Activated CD8-positive, alpha-beta T cell treated with anti-CD3 and anti-CD28 coated beads for 36 hours (primary cell): Measurements from ENCODE around the gene ZNF763. TPM values are rescaled to one million over a fixed set of nuclear protein-coding genes. Genes with fewer than 3 reads are reported as not detected.
A peak's percentile ranks its signal among the peaks of the same experiment; 100 is the strongest.
"Not testable (repeated sequence)": the region's sequence is repeated elsewhere in the genome, so short reads cannot be mapped to it uniquely, and the experiment has no call there.

Source experiments
- ATAC-seq: fragments of 200-7000 bp; cut with Tn5 transposase; one replicate; pipeline ENCODE4 v1.10.0; 2021; ENCODE audit warnings: mild to moderate bottlenecking, moderate library complexity
- CTCF ChIA-PET: fragments of 350-600 bp; sonication (Branson Sonifier 250); formaldehyde crosslinking; loops from one replicate; lab custom pipeline; 2021; ENCODE audit warnings: antibody characterized with exemption; lab: Charles Lee
- POLR2A ChIA-PET: fragments of 350-600 bp; sonication (Branson Sonifier 250); formaldehyde crosslinking; loops from one replicate; lab custom pipeline; 2021; ENCODE audit warnings: antibody characterized with exemption; lab: Charles Lee
- DNase-seq: peaks from one replicate; pipeline ENCODE4 v3.0.0-alpha.2; 2020
- H3K27ac Mint-ChIP-seq: one replicate; pipeline ENCODE4 v1.8.0; 2021; ENCODE audit warnings: mild to moderate bottlenecking, mixed read lengths
- H3K27me3 Mint-ChIP-seq: one replicate; pipeline ENCODE4 v1.8.0; 2021; ENCODE audit warnings: mixed read lengths
- H3K36me3 Mint-ChIP-seq: one replicate; pipeline ENCODE4 v1.8.0; 2021; ENCODE audit warnings: low read depth, mixed read lengths
- H3K4me1 Mint-ChIP-seq: one replicate; pipeline ENCODE4 v1.8.0; 2021; ENCODE audit warnings: low read depth, mixed read lengths
- H3K4me3 Mint-ChIP-seq: one replicate; pipeline ENCODE4 v1.8.0; 2021; ENCODE audit warnings: mild to moderate bottlenecking, moderate library complexity, mixed read lengths
- H3K9me3 Mint-ChIP-seq: one replicate; pipeline ENCODE4 v1.8.0; 2021; ENCODE audit warnings: mixed read lengths
- intact Hi-C: fragments of 100-400 bp; cut with micrococcal nuclease; formaldehyde crosslinking; loops from one replicate; pipeline ENCODE4 v1.10.0; 2022
- total RNA-seq, 2 experiments: library from RNA; stranded (reverse); gene quantifications; one replicate each; pipeline ENCODE4 v1.2.3, GENCODE V29; 2021
- TF ChIP-seq, protein P1 (sequence below): fragments of 200-600 bp; IDR thresholded peaks from one replicate; pipeline ENCODE4 v1.8.0; 2022; ENCODE audit warnings: antibody characterized with exemption, mild to moderate bottlenecking

ZNF763 gene
- total RNA-seq, 2 experiments from 2014 or later = 0.83 to 1.7 TPM

DNA sequence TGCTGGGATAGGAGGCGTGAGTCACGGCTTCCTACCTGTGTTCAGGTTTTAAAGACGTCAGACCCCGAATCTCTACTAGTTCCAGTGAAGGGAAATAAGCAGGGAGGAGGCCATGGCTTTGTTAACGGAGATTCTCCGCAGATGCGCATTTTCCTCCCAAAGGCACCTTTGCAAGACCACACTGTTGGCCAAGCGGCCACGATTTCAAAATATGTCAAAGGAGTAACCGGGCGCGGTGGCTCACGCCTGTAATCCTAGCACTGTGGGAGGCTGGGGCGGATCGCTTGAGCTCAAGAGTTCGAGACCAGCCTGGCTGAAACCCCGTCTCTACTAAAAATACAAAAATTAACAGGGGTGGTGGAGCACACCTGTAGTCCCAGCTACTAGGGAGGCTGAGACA lies 21.9 kb downstream of the ZNF763 start:
- no peaks in the 10 kb centered on the region for H3K27me3 Mint-ChIP-seq
- peaks cover 24% of the 10 kb centered on the region for H3K4me1 Mint-ChIP-seq
- ATAC-seq (no peak), DNase-seq (no peak)
- H3K36me3 Mint-ChIP-seq = peaks cover 8% of the 10 kb centered on the region
- peaks cover 8% of the 10 kb centered on the region for H3K9me3 Mint-ChIP-seq
- no peak overlapping the region for H3K4me3 Mint-ChIP-seq
- TF ChIP-seq, protein P1, sequence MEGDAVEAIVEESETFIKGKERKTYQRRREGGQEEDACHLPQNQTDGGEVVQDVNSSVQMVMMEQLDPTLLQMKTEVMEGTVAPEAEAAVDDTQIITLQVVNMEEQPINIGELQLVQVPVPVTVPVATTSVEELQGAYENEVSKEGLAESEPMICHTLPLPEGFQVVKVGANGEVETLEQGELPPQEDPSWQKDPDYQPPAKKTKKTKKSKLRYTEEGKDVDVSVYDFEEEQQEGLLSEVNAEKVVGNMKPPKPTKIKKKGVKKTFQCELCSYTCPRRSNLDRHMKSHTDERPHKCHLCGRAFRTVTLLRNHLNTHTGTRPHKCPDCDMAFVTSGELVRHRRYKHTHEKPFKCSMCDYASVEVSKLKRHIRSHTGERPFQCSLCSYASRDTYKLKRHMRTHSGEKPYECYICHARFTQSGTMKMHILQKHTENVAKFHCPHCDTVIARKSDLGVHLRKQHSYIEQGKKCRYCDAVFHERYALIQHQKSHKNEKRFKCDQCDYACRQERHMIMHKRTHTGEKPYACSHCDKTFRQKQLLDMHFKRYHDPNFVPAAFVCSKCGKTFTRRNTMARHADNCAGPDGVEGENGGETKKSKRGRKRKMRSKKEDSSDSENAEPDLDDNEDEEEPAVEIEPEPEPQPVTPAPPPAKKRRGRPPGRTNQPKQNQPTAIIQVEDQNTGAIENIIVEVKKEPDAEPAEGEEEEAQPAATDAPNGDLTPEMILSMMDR = no peak
- POLR2A ChIA-PET = interaction anchor here (0.5 to 2.8 kb wide), 5 partner anchors 13 to 158 kb away, joined by 3 to 15 read pairs (median 12); partner anchors contain the start of genes ZNF700, ZNF763 and ZNF878
- CTCF ChIA-PET = interaction anchor here (1.8 to 8.3 kb wide), 5 partner anchors 19 to 189 kb away, joined by 3 to 88 read pairs (median 28); partner anchors contain the start of genes ZNF491, ZNF700 and ZNF763
- H3K27ac Mint-ChIP-seq = no peak overlapping the region
- intact Hi-C loops = no loop called here

- POLR2A ChIA-PET = interaction anchor here (0.5 to 2.8 kb wide), 21 partner anchors 12 to 191 kb away, joined by 3 to 15 read pairs (median 3); partner anchors contain the start of genes ZNF433, ZNF491, ZNF625 and ZNF700
- TF ChIP-seq, protein P1 = no peak
- Mint-ChIP-seq H3K4me3 (peak overlapping the region; percentile 94), H3K36me3 (peaks cover 8% of the 10 kb centered on the region), H3K27ac (peak overlapping the region; percentile 97), H3K27me3 (no peaks in the 10 kb centered on the region), H3K9me3 (peaks cover 3% of the 10 kb centered on the region), H3K4me1 (peaks cover 31% of the 10 kb centered on the region)
- CTCF ChIA-PET = interaction anchor here (0.6 to 8.3 kb wide), 16 partner anchors 10 to 190 kb away, joined by 3 to 88 read pairs (median 6); partner anchors contain the start of genes ZNF491, ZNF700, ZNF763 and ZNF878
- peak; percentile 99 for DNase-seq
- peak; percentile 97 for ATAC-seq
- intact Hi-C loops = loop anchor here (2.0 kb wide), 1 partner anchor 63 kb away; the partner anchor contains the start of gene ZNF700
Observed at GRCh38 chr19:11987405-11988281, 22.8 kb downstream of the ZNF763 start.

GRCh38 chr19:11989112-11989456 lies 24.2 kb downstream of the ZNF763 start:
- H3K9me3 Mint-ChIP-seq = no peaks in the 10 kb centered on the region
- ATAC-seq = no peak
- H3K4me1 Mint-ChIP-seq = peaks cover 41% of the 10 kb centered on the region
- TF ChIP-seq, protein P1 = no peak
- intact Hi-C loops = loop anchor here (2.0 kb wide), 1 partner anchor 64 kb away; the partner anchor contains the start of gene ZNF700
- ChIA-PET POLR2A (interaction anchor here (1.0 to 2.8 kb wide), 8 partner anchors 9 to 191 kb away, joined by 3 to 15 read pairs (median 5); partner anchors contain the start of genes ZNF433, ZNF491, ZNF700 and ZNF763), CTCF (interaction anchor here (0.7 to 8.3 kb wide), 19 partner anchors 8 to 289 kb away, joined by 3 to 88 read pairs (median 6); partner anchors contain the start of genes ZNF20, ZNF491, ZNF700 and ZNF763)
- no peaks in the 10 kb centered on the region for H3K27me3 Mint-ChIP-seq
- no peak for DNase-seq
- peaks cover 11% of the 10 kb centered on the region for H3K36me3 Mint-ChIP-seq
- H3K27ac Mint-ChIP-seq = peak overlapping the region; percentile 97
- H3K4me3 Mint-ChIP-seq = peak overlapping the region; percentile 94

GRCh38 chr19:11991921-11992320 lies 27.1 kb downstream of the ZNF763 start:
- POLR2A ChIA-PET = interaction anchor here (1.1 kb wide), 1 partner anchor 43 kb away, joined by 3 read pairs; no protein-coding TSS in a partner anchor
- CTCF ChIA-PET = interaction anchor here (0.6 to 8.3 kb wide), 5 partner anchors 21 to 194 kb away, joined by 3 to 88 read pairs (median 3); partner anchors contain the start of genes ZNF491 and ZNF700
- not testable (repeated sequence) for ATAC-seq

GRCh38 chr19:11995174-11995573 lies 30.3 kb downstream of the ZNF763 start:
- POLR2A ChIA-PET = interaction anchor here (0.8 kb wide), 1 partner anchor 10 kb away, joined by 3 read pairs; no protein-coding TSS in a partner anchor
- no peak for DNase-seq
- TF ChIP-seq, protein P1 = no peak
- no peaks in the 10 kb centered on the region for H3K9me3 Mint-ChIP-seq
- intact Hi-C loops = no loop called here
- CTCF ChIA-PET = interaction anchor here (1.2 kb wide), 1 partner anchor 64 kb away, joined by 3 read pairs; no protein-coding TSS in a partner anchor
- no peaks in the 10 kb centered on the region for H3K27me3 Mint-ChIP-seq
- no peak overlapping the region for H3K4me3 Mint-ChIP-seq
- ATAC-seq = no peak
- peaks cover 20% of the 10 kb centered on the region for H3K36me3 Mint-ChIP-seq
- H3K27ac Mint-ChIP-seq = no peak overlapping the region
- H3K4me1 Mint-ChIP-seq = peaks cover 50% of the 10 kb centered on the region

More at GRCh38 chr19:11991921-11992320, 27.1 kb downstream of the ZNF763 start:
- Mint-ChIP-seq H3K4me1 (peaks cover 45% of the 10 kb centered on the region), H3K36me3 (peaks cover 14% of the 10 kb centered on the region)
- H3K9me3 Mint-ChIP-seq, H3K27ac Mint-ChIP-seq, intact Hi-C loops, DNase-seq, H3K27me3 Mint-ChIP-seq, H3K4me3 Mint-ChIP-seq: not testable (repeated sequence)
